Mesenchymal stem cell (in vitro differentiated cells and primary cell): Measurements from ENCODE around the gene ATE1.

Experiments
- DNase-seq: peaks from one replicate; pipeline ENCODE4 v3.0.0-alpha.2; 2013
- H2AFZ ChIP-seq: one replicate; pipeline ENCODE4 v1.6.1; 2013; ENCODE audit warnings: low read depth, mild to moderate bottlenecking, control low read depth, inconsistent platforms, low read length, moderate library complexity
- H2AK5ac ChIP-seq: 2 replicates; pipeline ENCODE4 v1.6.1; 2013; ENCODE audit warnings: low read length, moderate library complexity, mild to moderate bottlenecking, inconsistent platforms; ENCODE audit not compliant: severe bottlenecking
- H2BK120ac ChIP-seq: one replicate; pipeline ENCODE4 v1.6.1; 2013; ENCODE audit warnings: low read depth, mild to moderate bottlenecking, inconsistent platforms, low read length, moderate library complexity
- H2BK12ac ChIP-seq, 2 experiments: one replicate each; pipeline ENCODE4 v1.6.1; 2013; ENCODE audit warnings: inconsistent platforms in 2 of 2, low read length in 2 of 2, mild to moderate bottlenecking in 2 of 2, moderate library complexity in 2 of 2, control low read depth in 1 of 2
- H2BK15ac ChIP-seq: one replicate; pipeline ENCODE4 v1.6.1; 2013; ENCODE audit warnings: mild to moderate bottlenecking, low read depth, inconsistent platforms; ENCODE audit not compliant: poor library complexity, severe bottlenecking
- H2BK5ac ChIP-seq: 2 replicates; pipeline ENCODE4 v1.6.1; 2013; ENCODE audit warnings: low read depth, mild to moderate bottlenecking, low read length, control low read depth, inconsistent platforms; ENCODE audit not compliant: poor library complexity, severe bottlenecking
- H3K14ac ChIP-seq, 2 experiments: one replicate each; pipeline ENCODE4 v1.6.1; 2013; ENCODE audit warnings: inconsistent platforms in 2 of 2, low read length in 2 of 2, control low read depth in 1 of 2, mild to moderate bottlenecking in 1 of 2, moderate library complexity in 1 of 2
- H3K18ac ChIP-seq, 2 experiments: one replicate each; pipeline ENCODE4 v1.6.1; 2013; ENCODE audit warnings: inconsistent platforms in 2 of 2, low read length in 2 of 2, control low read depth in 1 of 2, low read depth in 1 of 2, mild to moderate bottlenecking in 1 of 2
- H3K23ac ChIP-seq, 2 experiments: one replicate each; pipeline ENCODE4 v1.6.1; 2013; ENCODE audit warnings: inconsistent platforms in 2 of 2, low read length in 2 of 2, mild to moderate bottlenecking in 2 of 2, moderate library complexity in 2 of 2, control low read depth in 1 of 2
- H3K27ac ChIP-seq: 2 replicates; pipeline ENCODE4 v1.5.1; 2013; ENCODE audit warnings: mild to moderate bottlenecking, moderate library complexity, low read length, control low read depth, inconsistent platforms; ENCODE audit not compliant: poor library complexity, severe bottlenecking
- H3K27me3 ChIP-seq, 2 experiments: 2 replicates each; pipeline versions ENCODE4 v1.6.1 to v1.7.0; 2013; ENCODE audit warnings: low read length in 2 of 2, mild to moderate bottlenecking in 2 of 2, moderate library complexity in 2 of 2, control low read depth in 1 of 2, inconsistent platforms in 1 of 2; ENCODE audit not compliant: control insufficient read depth in 1 of 2, insufficient read depth in 1 of 2
- H3K36me3 ChIP-seq, 2 experiments: 2 replicates each; pipeline versions ENCODE4 v1.6.1 to v1.7.0; 2013; ENCODE audit warnings: low read length in 2 of 2, control low read depth in 1 of 2, inconsistent platforms in 1 of 2, low read depth in 1 of 2, mild to moderate bottlenecking in 1 of 2; ENCODE audit not compliant: insufficient read depth in 2 of 2, control insufficient read depth in 1 of 2
- H3K4ac ChIP-seq, 2 experiments: one replicate each; pipeline ENCODE4 v1.6.1; 2013; ENCODE audit warnings: inconsistent platforms in 2 of 2, low read length in 2 of 2, mild to moderate bottlenecking in 2 of 2, moderate library complexity in 2 of 2, control low read depth in 1 of 2, low read depth in 1 of 2
- H3K4me1 ChIP-seq: 2 replicates; pipeline ENCODE4 v1.6.1; 2013; ENCODE audit warnings: low read depth, low read length, control low read depth; ENCODE audit not compliant: control insufficient read depth, insufficient read depth
- H3K4me2 ChIP-seq: 2 replicates; pipeline ENCODE4 v1.6.1; 2013; ENCODE audit warnings: low read length, mild to moderate bottlenecking, inconsistent platforms; ENCODE audit not compliant: poor library complexity, severe bottlenecking
- H3K4me3 ChIP-seq, 2 experiments: 2 replicates each; pipeline versions ENCODE4 v1.5.1 to v1.7.0; 2013; ENCODE audit warnings: low read length in 2 of 2, mild to moderate bottlenecking in 2 of 2, control low read depth in 1 of 2, low read depth in 1 of 2; ENCODE audit not compliant: insufficient read depth in 1 of 2
- H3K79me1 ChIP-seq: replicated peaks from 2 replicates; pipeline ENCODE4 v1.6.1; 2013; ENCODE audit warnings: mild to moderate bottlenecking, control low read depth, low read length, inconsistent platforms; ENCODE audit not compliant: poor library complexity, severe bottlenecking
- H3K9ac ChIP-seq: 2 replicates; pipeline ENCODE4 v1.7.0; 2013; ENCODE audit warnings: mild to moderate bottlenecking, low read length, moderate library complexity
- H3K9me3 ChIP-seq: 2 replicates; pipeline ENCODE4 v1.7.0; 2013; ENCODE audit warnings: mild to moderate bottlenecking, low read length; ENCODE audit not compliant: control insufficient read depth
- H4K8ac ChIP-seq: one replicate; pipeline ENCODE4 v1.6.1; 2013; ENCODE audit warnings: inconsistent platforms, mild to moderate bottlenecking, low read length, moderate library complexity
- H4K91ac ChIP-seq: one replicate; pipeline ENCODE4 v1.6.1; 2013; ENCODE audit warnings: mild to moderate bottlenecking, low read length, inconsistent platforms
- WGBS: methylation state at CpG from one replicate; pipeline ENCODE4 v1.1.7; 2013; ENCODE audit warnings: mixed read lengths; 5-methylcytosine and 5-hydroxymethylcytosine counted together

The ATE1 gene

GRCh38 chr10:121740069-121740468 lies 187.8 kb downstream of the ATE1 start:
- Histone ChIP-seq H2BK5ac (no peak overlapping the region), H3K18ac (no peak overlapping the region), H4K91ac (no peak overlapping the region), H3K27me3 (peaks cover 8 to 11% of the 10 kb centered on the region in 2 experiments), H2BK15ac (no peak overlapping the region), H2AFZ (no peak overlapping the region), H3K4me2 (no peak overlapping the region), H3K4ac (no peak overlapping the region), H3K27ac (no peak overlapping the region), H3K4me3 (no peak overlapping the region), H2BK120ac (no peak overlapping the region), H3K23ac (no peak overlapping the region), H3K14ac (no peak overlapping the region), H3K9ac (no peak overlapping the region), H3K79me1 (peaks cover 2% of the 10 kb centered on the region), H2BK12ac (no peak overlapping the region), H3K4me1 (no peaks in the 10 kb centered on the region), H3K9me3 (no peaks in the 10 kb centered on the region), H2AK5ac (no peak overlapping the region), H3K36me3 (peaks cover 2 to 25% of the 10 kb centered on the region in 2 experiments), H4K8ac (no peak overlapping the region)
- no CpG with 5 or more reads among the region's 2 CpGs for WGBS
- DNase-seq = no peak

GRCh38 chr10:121739114-121739513 lies 188.7 kb downstream of the ATE1 start:
- Histone ChIP-seq H2BK5ac (no peak overlapping the region), H4K91ac (no peak overlapping the region)
- 91% methylated on average over 4 of the region's 4 CpGs for WGBS

GRCh38 chr10:121736315-121737130 lies 191.3 kb downstream of the ATE1 start:
- Histone ChIP-seq H4K91ac (no peak overlapping the region), H3K27me3 (peaks cover 17 to 23% of the 10 kb centered on the region in 2 experiments)
- WGBS = 85% methylated on average over 13 of the region's 13 CpGs

More at GRCh38 chr10:121739114-121739513, 188.7 kb downstream of the ATE1 start:
- no peak overlapping the region for H2BK120ac ChIP-seq
- DNase-seq = no peak
- no peak overlapping the region for H2BK12ac ChIP-seq
- no peak overlapping the region for H2AK5ac ChIP-seq
- H2AFZ ChIP-seq = no peak overlapping the region
- no peak overlapping the region for H3K14ac ChIP-seq
- no peak overlapping the region for H2BK15ac ChIP-seq
- no peaks in the 10 kb centered on the region for H3K4me1 ChIP-seq
- no peak overlapping the region for H3K4ac ChIP-seq
- peaks cover 2 to 25% of the 10 kb centered on the region in 2 experiments for H3K36me3 ChIP-seq
- no peaks in the 10 kb centered on the region for H3K79me1 ChIP-seq
- H3K4me2 ChIP-seq = no peak overlapping the region
- no peaks in the 10 kb centered on the region for H3K9me3 ChIP-seq
- no peak overlapping the region for H4K8ac ChIP-seq
- no peak overlapping the region for H3K23ac ChIP-seq
- peaks cover 11 to 17% of the 10 kb centered on the region in 2 experiments for H3K27me3 ChIP-seq
- H3K27ac ChIP-seq = no peak overlapping the region
- H3K9ac ChIP-seq = no peak overlapping the region
- H3K18ac ChIP-seq = no peak overlapping the region
- H3K4me3 ChIP-seq = no peak overlapping the region

GRCh38 chr10:121735263-121735662 lies 192.6 kb downstream of the ATE1 start:
- Histone ChIP-seq H3K14ac (no peak overlapping the region), H3K9ac (no peak overlapping the region), H2BK12ac (no peak overlapping the region), H2AK5ac (no peak overlapping the region), H3K79me1 (no peaks in the 10 kb centered on the region), H3K4me1 (no peaks in the 10 kb centered on the region), H3K4me2 (no peak overlapping the region), H3K36me3 (no peaks in the 10 kb centered on the region), H3K4me3 (no peak overlapping the region), H2AFZ (no peak overlapping the region), H4K91ac (no peak overlapping the region), H2BK120ac (no peak overlapping the region), H3K27me3 (peaks cover 17 to 26% of the 10 kb centered on the region in 2 experiments), H3K23ac (no peak overlapping the region), H3K4ac (no peak overlapping the region), H4K8ac (no peak overlapping the region), H2BK5ac (no peak overlapping the region), H2BK15ac (no peak overlapping the region), H3K9me3 (no peaks in the 10 kb centered on the region), H3K18ac (no peak overlapping the region), H3K27ac (no peak overlapping the region)
- 78% methylated on average over 12 of the region's 13 CpGs for WGBS
- no peak for DNase-seq

More at GRCh38 chr10:121736315-121737130, 191.3 kb downstream of the ATE1 start:
- H3K18ac ChIP-seq = no peak overlapping the region
- no peaks in the 10 kb centered on the region for H3K4me1 ChIP-seq
- no peak overlapping the region for H3K4me3 ChIP-seq
- DNase-seq = no peak
- H3K4me2 ChIP-seq = no peak overlapping the region
- H4K8ac ChIP-seq = no peak overlapping the region
- no peak overlapping the region for H2BK120ac ChIP-seq
- H3K14ac ChIP-seq = no peak overlapping the region
- H2BK5ac ChIP-seq = no peak overlapping the region
- H3K9me3 ChIP-seq = no peaks in the 10 kb centered on the region
- no peak overlapping the region for H2AFZ ChIP-seq
- H3K9ac ChIP-seq = no peak overlapping the region
- peaks cover 0 to 7% of the 10 kb centered on the region in 2 experiments for H3K36me3 ChIP-seq
- H2BK12ac ChIP-seq = no peak overlapping the region
- no peak overlapping the region for H2AK5ac ChIP-seq
- H3K79me1 ChIP-seq = no peaks in the 10 kb centered on the region
- H3K27ac ChIP-seq = no peak overlapping the region
- no peak overlapping the region for H3K23ac ChIP-seq
- H2BK15ac ChIP-seq = no peak overlapping the region
- no peak overlapping the region for H3K4ac ChIP-seq
